GM12891 (cell line): ENCODE data around the gene CNTN2.

Experiments
- PAX5 ChIP-seq: IDR thresholded peaks from 2 replicates; pipeline ENCODE4 v1.6.1; 2011; ENCODE audit warnings: low read length, moderate library complexity, mild to moderate bottlenecking; ENCODE audit not compliant: insufficient read depth, severe bottlenecking
- POLR2A ChIP-seq: IDR thresholded peaks from 2 replicates; pipeline ENCODE4 v1.6.1; 2011; ENCODE audit warnings: low read depth, low read length, control low read depth
- POLR2AphosphoS5 ChIP-seq: IDR thresholded peaks from 2 replicates; pipeline ENCODE4 v1.6.1; 2011; ENCODE audit warnings: low read depth, low read length, control low read depth
- POU2F2 ChIP-seq: IDR thresholded peaks from 2 replicates; pipeline ENCODE4 v1.6.1; 2011; ENCODE audit warnings: low read depth, mild to moderate bottlenecking, control low read depth, low read length, moderate library complexity
- SPI1 ChIP-seq: IDR thresholded peaks from 2 replicates; pipeline ENCODE4 v1.6.1; 2011; ENCODE audit warnings: low read depth, low read length, control low read depth
- TAF1 ChIP-seq: IDR thresholded peaks from 2 replicates; pipeline ENCODE4 v1.6.1; 2011; ENCODE audit warnings: low read depth, low read length, control low read depth

DNA sequence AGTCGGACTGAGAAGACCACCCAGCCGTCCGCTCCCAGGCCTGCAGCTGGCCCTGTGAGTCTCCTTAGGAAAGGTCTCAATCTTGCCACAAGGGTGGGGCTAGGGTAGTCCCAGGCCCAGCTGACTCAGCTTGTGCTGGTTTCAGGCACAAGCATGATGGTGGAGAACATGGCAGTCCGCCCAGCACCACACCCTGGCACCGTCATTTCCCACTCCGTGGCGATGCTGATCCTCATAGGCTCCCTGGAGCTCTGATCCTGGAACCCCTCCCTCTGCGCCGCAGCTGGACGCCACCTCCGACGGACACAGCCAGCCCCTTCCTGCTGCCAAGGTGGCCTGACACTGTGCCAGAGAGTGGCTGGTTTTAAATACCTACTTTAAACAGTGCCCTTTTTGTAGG, 30.5 kb downstream of the CNTN2 start:
- TF ChIP-seq TAF1 (no peak), POLR2A (no peak), PAX5 (no peak), POU2F2 (no peak), POLR2AphosphoS5 (no peak), SPI1 (no peak)
